IMR-90 (cell line): ENCODE data around the gene GNL2. TPM values are rescaled to one million over a fixed set of nuclear protein-coding genes. Genes with fewer than 3 reads are reported as not detected.

ENCODE experiments used
- ATAC-seq: fragments of 200-7000 bp; cut with Tn5 transposase; 2 replicates; pipeline ENCODE4 v1.9.1; 2020; ENCODE audit warnings: low read depth, mild to moderate bottlenecking, moderate library complexity
- BruUV-seq: library from RNA; stranded (reverse); fragments of 400-500 nt; replicated peaks from 2 replicates; lab custom pipeline; 2021; lab: Mats Ljungman, UMichigan
- CTCF ChIA-PET: fragments of 300-600 bp; formaldehyde crosslinking; extraction: SDS; loops from one replicate; lab custom pipeline; 2021; ENCODE audit warnings: antibody characterized with exemption; lab: Yijun Ruan, JAX
- POLR2A ChIA-PET: fragments of 300-600 bp; sonication (Branson Sonifier 250); formaldehyde crosslinking; loops from one replicate; lab custom pipeline; 2022; ENCODE audit warnings: antibody characterized with exemption; ENCODE audit not compliant: unreplicated experiment; lab: Charles Lee
- DNase-seq: peaks from one replicate; pipeline ENCODE4 v3.0.0; 2013
- H2AFZ ChIP-seq: replicated peaks from 2 replicates; pipeline ENCODE3; 2013; ENCODE audit warnings: low read length, mild to moderate bottlenecking; ENCODE audit not compliant: poor library complexity
- H2AK5ac ChIP-seq: 2 replicates; pipeline ENCODE4 v1.6.1; 2013; ENCODE audit warnings: low read depth, low read length, inconsistent platforms
- H2AK9ac ChIP-seq: replicated peaks from 2 replicates; pipeline ENCODE3; 2013; ENCODE audit warnings: mild to moderate bottlenecking, low read depth, low read length, moderate library complexity; ENCODE audit not compliant: poor library complexity
- H2BK120ac ChIP-seq: 2 replicates; pipeline ENCODE4 v1.6.1; 2013; ENCODE audit warnings: low read depth, low read length, inconsistent platforms
- H2BK15ac ChIP-seq: 3 replicates; pipeline ENCODE4 v1.6.1; 2013; ENCODE audit warnings: low read depth, low read length, inconsistent platforms
- H2BK20ac ChIP-seq: 2 replicates; pipeline ENCODE4 v1.6.1; 2013; ENCODE audit warnings: low read depth, mild to moderate bottlenecking, inconsistent platforms, low read length, moderate library complexity
- H2BK5ac ChIP-seq: 2 replicates; pipeline ENCODE4 v1.6.1; 2013; ENCODE audit warnings: mild to moderate bottlenecking, low read depth, low read length, inconsistent platforms; ENCODE audit not compliant: poor library complexity, severe bottlenecking
- H3K14ac ChIP-seq: replicated peaks from 2 replicates; pipeline ENCODE4 v1.6.1; 2013; ENCODE audit warnings: low read depth, low read length, inconsistent platforms
- H3K18ac ChIP-seq: 2 replicates; pipeline ENCODE4 v1.6.1; 2013; ENCODE audit warnings: low read depth, low read length, control low read depth
- H3K23ac ChIP-seq: 2 replicates; pipeline ENCODE4 v1.6.1; 2013; ENCODE audit warnings: low read depth, low read length, inconsistent platforms
- H3K27ac ChIP-seq: 2 replicates; pipeline ENCODE4 v1.5.1; 2013; ENCODE audit warnings: mild to moderate bottlenecking, control low read depth, low read length; ENCODE audit not compliant: insufficient read depth
- H3K27me3 ChIP-seq: 2 replicates; pipeline ENCODE4 v1.6.1; 2013; ENCODE audit warnings: low read length; ENCODE audit not compliant: control insufficient read depth, insufficient read depth
- H3K36me3 ChIP-seq: 2 replicates; pipeline ENCODE4 v1.6.1; 2013; ENCODE audit warnings: low read length, mixed read lengths; ENCODE audit not compliant: control insufficient read depth, insufficient read depth
- H3K4ac ChIP-seq: 2 replicates; pipeline ENCODE4 v1.6.1; 2013; ENCODE audit warnings: low read depth, low read length, inconsistent platforms
- H3K4me1 ChIP-seq: 2 replicates; pipeline ENCODE4 v1.6.1; 2013; ENCODE audit warnings: low read length, mixed read lengths; ENCODE audit not compliant: control insufficient read depth, insufficient read depth
- H3K4me2 ChIP-seq: 2 replicates; pipeline ENCODE4 v1.6.1; 2013; ENCODE audit warnings: low read depth, mild to moderate bottlenecking, control low read depth, low read length, moderate library complexity
- H3K4me3 ChIP-seq: 2 replicates; pipeline ENCODE4 v1.5.1; 2013; ENCODE audit warnings: low read depth, mild to moderate bottlenecking, control low read depth, low read length, moderate library complexity; ENCODE audit not compliant: insufficient read depth
- H3K56ac ChIP-seq: 2 replicates; pipeline ENCODE4 v1.6.1; 2013; ENCODE audit warnings: low read length, inconsistent platforms; ENCODE audit not compliant: insufficient read depth; ENCODE audit errors: extremely low read depth
- H3K79me1 ChIP-seq, 2 experiments: 2 replicates each; pipeline ENCODE4 v1.6.1; 2013; ENCODE audit warnings: low read length in 2 of 2, inconsistent platforms in 1 of 2, low read depth in 1 of 2
- H3K9ac ChIP-seq: 2 replicates; pipeline ENCODE4 v1.6.1; 2013; ENCODE audit warnings: low read depth, low read length, control low read depth
- H3K9me1 ChIP-seq: 2 replicates; pipeline ENCODE4 v1.6.1; 2013; ENCODE audit warnings: low read length, inconsistent platforms; ENCODE audit not compliant: insufficient read depth
- H3K9me3 ChIP-seq: 2 replicates; pipeline ENCODE4 v1.6.1; 2013; ENCODE audit warnings: low read length; ENCODE audit not compliant: control insufficient read depth, insufficient read depth
- H4K20me1 ChIP-seq: 2 replicates; pipeline ENCODE4 v1.6.1; 2013; ENCODE audit warnings: low read length, inconsistent platforms; ENCODE audit not compliant: insufficient read depth
- H4K5ac ChIP-seq: 2 replicates; pipeline ENCODE4 v1.6.1; 2013; ENCODE audit warnings: mild to moderate bottlenecking, low read depth, low read length, control low read depth
- H4K8ac ChIP-seq, 2 experiments: 2 replicates each; pipeline ENCODE4 v1.6.1; 2013; ENCODE audit warnings: low read depth in 2 of 2, low read length in 2 of 2, control low read depth in 1 of 2, inconsistent platforms in 1 of 2
- H4K91ac ChIP-seq: 2 replicates; pipeline ENCODE4 v1.6.1; 2013; ENCODE audit warnings: low read depth, low read length, inconsistent platforms; ENCODE audit not compliant: insufficient read depth
- BHLHE40 ChIP-seq: fragments of 150-350 bp; IDR thresholded peaks from 2 replicates; pipeline ENCODE4 v1.6.1; 2016; ENCODE audit warnings: mild to moderate bottlenecking, low read depth, low read length
- CEBPB ChIP-seq: IDR thresholded peaks from 2 replicates; pipeline ENCODE4 v1.6.1; 2012; ENCODE audit warnings: low read depth, low read length, improper control_type of control experiment
- CHD1 ChIP-seq: IDR thresholded peaks from 2 replicates; pipeline ENCODE4 v1.6.1; 2012; ENCODE audit warnings: low read depth, low read length, improper control_type of control experiment
- FOS ChIP-seq: fragments of 150-350 bp; IDR thresholded peaks from 2 replicates; pipeline ENCODE4 v1.6.1; 2016; ENCODE audit warnings: low read depth, low read length
- MAFK ChIP-seq: IDR thresholded peaks from 2 replicates; pipeline ENCODE4 v1.6.1; 2012; ENCODE audit warnings: low read depth, low read length, improper control_type of control experiment
- MAZ ChIP-seq: IDR thresholded peaks from 2 replicates; pipeline ENCODE4 v1.6.1; 2012; ENCODE audit warnings: low read depth, mild to moderate bottlenecking, low read length, improper control_type of control experiment, moderate library complexity, borderline replicate concordance
- MXI1 ChIP-seq: IDR thresholded peaks from 2 replicates; pipeline ENCODE4 v1.6.1; 2012; ENCODE audit warnings: low read depth, mild to moderate bottlenecking, low read length, moderate library complexity, borderline replicate concordance
- NFE2L2 ChIP-seq: fragments of 150-350 bp; IDR thresholded peaks from 2 replicates; pipeline ENCODE4 v1.6.1; 2016; ENCODE audit warnings: low read depth, mild to moderate bottlenecking, low read length
- POLR2A ChIP-seq: IDR thresholded peaks from 2 replicates; pipeline ENCODE4 v1.6.1; 2012; ENCODE audit warnings: mild to moderate bottlenecking, low read depth, low read length
- RAD21 ChIP-seq: IDR thresholded peaks from 2 replicates; pipeline ENCODE4 v1.6.1; 2012; ENCODE audit warnings: low read length, improper control_type of control experiment
- RCOR1 ChIP-seq: IDR thresholded peaks from 2 replicates; pipeline ENCODE4 v1.6.1; 2012; ENCODE audit warnings: mild to moderate bottlenecking, low read length, improper control_type of control experiment; ENCODE audit not compliant: insufficient replicate concordance
- RFX5 ChIP-seq: IDR thresholded peaks from 2 replicates; pipeline ENCODE4 v1.8.0; 2012; ENCODE audit warnings: low read depth, mild to moderate bottlenecking, low read length, moderate library complexity
- SMC3 ChIP-seq: fragments of 150-350 bp; IDR thresholded peaks from 2 replicates; pipeline ENCODE4 v1.6.1; 2016; ENCODE audit warnings: low read depth, mild to moderate bottlenecking, antibody characterized with exemption, low read length, moderate library complexity
- WGBS, 2 experiments: methylation state at CpG; one replicate each; pipeline versions ENCODE4 v1.1.5 to v1.1.7; 2013; ENCODE audit warnings: missing lambda C conversion rate in 2 of 2; ENCODE audit not compliant: insufficient read length in 1 of 2; ENCODE audit errors: extremely low coverage in 2 of 2; 5-methylcytosine and 5-hydroxymethylcytosine counted together
- dilution Hi-C: fragments of 300-500 bp; cut with HindIII; formaldehyde crosslinking; loops from one replicate; pipeline ENCODE4 v1.14.3; 2018; ENCODE audit warnings: low sequenced_read_pairs; ENCODE audit not compliant: unreplicated experiment
- in situ Hi-C: fragments of 300-500 bp; cut with MboI; formaldehyde crosslinking; loops from 3 replicates; pipeline ENCODE4 v1.14.3; 2019; ENCODE audit warnings: low sequenced_read_pairs, inconsistent platforms, mixed read lengths
- intact Hi-C: fragments of 100-400 bp; cut with micrococcal nuclease; formaldehyde crosslinking; loops from 2 replicates; pipeline ENCODE4 v1.10.0; 2022
- polyA plus RNA-seq, 3 experiments: library from polyadenylated mRNA; depleted of rRNA; stranded (reverse); fragments of >200 nt; gene quantifications; 2 replicates each; pipeline ENCODE4 v1.2.3, GENCODE V29; 2012; ENCODE audit warnings: low replicate concordance in 1 of 3
- total RNA-seq: library from RNA; depleted of rRNA; stranded (reverse); fragments of >200 nt; gene quantifications from 2 replicates; pipeline ENCODE4 v1.2.3, GENCODE V29; 2012
- TF ChIP-seq, protein P1 (sequence below): conservative IDR thresholded peaks from 2 replicates; pipeline ENCODE4 v1.5.1; 2012; ENCODE audit warnings: mild to moderate bottlenecking, low read depth, low read length, improper control_type of control experiment
- TF ChIP-seq, protein P2 (sequence below): fragments of 150-350 bp; IDR thresholded peaks from 2 replicates; pipeline ENCODE4 v1.6.1; 2016; ENCODE audit warnings: low read depth, mild to moderate bottlenecking, low read length, moderate library complexity, borderline replicate concordance
- TF ChIP-seq, protein P3 (sequence below): fragments of 150-350 bp; IDR thresholded peaks from 2 replicates; pipeline ENCODE4 v1.6.1; 2017; ENCODE audit warnings: mild to moderate bottlenecking, antibody characterized with exemption, low read length, low read depth

GNL2 gene
- total and polyA plus RNA-seq, 2 of the 4 experiments (the other 2 are of a cell fraction): 42.9 to 77.4 TPM

DNA sequence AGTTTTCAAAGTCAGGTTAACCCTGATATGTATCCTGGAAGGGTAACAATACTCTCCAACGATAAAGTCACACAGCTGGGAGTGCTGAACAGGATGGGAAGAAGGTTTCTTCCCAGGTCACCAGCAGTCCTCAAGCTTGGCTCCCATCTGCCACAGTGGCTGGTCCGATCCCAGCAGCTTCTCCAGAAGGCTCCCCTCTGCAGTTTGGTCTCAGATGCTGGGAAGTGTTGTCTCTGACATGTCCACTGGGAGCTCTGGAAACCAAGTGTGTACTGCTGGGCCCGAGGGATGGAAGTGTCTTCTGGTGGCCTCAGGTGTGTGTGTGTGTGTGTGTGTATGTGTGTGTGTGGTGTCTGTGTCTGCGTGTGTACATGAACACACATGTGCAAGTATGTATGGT, 16.4 kb upstream of the GNL2 start:
- H3K9ac ChIP-seq: no peak overlapping the region
- no peaks in the 10 kb centered on the region for H3K79me1 ChIP-seq
- peaks cover 48% of the 10 kb centered on the region for H3K27me3 ChIP-seq
- intact Hi-C loops: no loop called here
- dilution Hi-C loops: no loop called here
- H3K36me3 ChIP-seq: no peaks in the 10 kb centered on the region
- no peak overlapping the region for H2BK120ac ChIP-seq
- no peak overlapping the region for H2BK20ac ChIP-seq
- TF ChIP-seq BHLHE40 (no peak), NFE2L2 (no peak), MXI1 (no peak), RCOR1 (no peak), CHD1 (no peak), SMC3 (no peak), MAFK (no peak), POLR2A (no peak), CEBPB (no peak), RAD21 (no peak), MAZ (no peak), FOS (no peak), RFX5 (no peak)
- TF ChIP-seq, protein P1, sequence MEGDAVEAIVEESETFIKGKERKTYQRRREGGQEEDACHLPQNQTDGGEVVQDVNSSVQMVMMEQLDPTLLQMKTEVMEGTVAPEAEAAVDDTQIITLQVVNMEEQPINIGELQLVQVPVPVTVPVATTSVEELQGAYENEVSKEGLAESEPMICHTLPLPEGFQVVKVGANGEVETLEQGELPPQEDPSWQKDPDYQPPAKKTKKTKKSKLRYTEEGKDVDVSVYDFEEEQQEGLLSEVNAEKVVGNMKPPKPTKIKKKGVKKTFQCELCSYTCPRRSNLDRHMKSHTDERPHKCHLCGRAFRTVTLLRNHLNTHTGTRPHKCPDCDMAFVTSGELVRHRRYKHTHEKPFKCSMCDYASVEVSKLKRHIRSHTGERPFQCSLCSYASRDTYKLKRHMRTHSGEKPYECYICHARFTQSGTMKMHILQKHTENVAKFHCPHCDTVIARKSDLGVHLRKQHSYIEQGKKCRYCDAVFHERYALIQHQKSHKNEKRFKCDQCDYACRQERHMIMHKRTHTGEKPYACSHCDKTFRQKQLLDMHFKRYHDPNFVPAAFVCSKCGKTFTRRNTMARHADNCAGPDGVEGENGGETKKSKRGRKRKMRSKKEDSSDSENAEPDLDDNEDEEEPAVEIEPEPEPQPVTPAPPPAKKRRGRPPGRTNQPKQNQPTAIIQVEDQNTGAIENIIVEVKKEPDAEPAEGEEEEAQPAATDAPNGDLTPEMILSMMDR: no peak
- TF ChIP-seq, protein P2, sequence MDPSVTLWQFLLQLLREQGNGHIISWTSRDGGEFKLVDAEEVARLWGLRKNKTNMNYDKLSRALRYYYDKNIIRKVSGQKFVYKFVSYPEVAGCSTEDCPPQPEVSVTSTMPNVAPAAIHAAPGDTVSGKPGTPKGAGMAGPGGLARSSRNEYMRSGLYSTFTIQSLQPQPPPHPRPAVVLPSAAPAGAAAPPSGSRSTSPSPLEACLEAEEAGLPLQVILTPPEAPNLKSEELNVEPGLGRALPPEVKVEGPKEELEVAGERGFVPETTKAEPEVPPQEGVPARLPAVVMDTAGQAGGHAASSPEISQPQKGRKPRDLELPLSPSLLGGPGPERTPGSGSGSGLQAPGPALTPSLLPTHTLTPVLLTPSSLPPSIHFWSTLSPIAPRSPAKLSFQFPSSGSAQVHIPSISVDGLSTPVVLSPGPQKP: no peak
- TF ChIP-seq, protein P3, sequence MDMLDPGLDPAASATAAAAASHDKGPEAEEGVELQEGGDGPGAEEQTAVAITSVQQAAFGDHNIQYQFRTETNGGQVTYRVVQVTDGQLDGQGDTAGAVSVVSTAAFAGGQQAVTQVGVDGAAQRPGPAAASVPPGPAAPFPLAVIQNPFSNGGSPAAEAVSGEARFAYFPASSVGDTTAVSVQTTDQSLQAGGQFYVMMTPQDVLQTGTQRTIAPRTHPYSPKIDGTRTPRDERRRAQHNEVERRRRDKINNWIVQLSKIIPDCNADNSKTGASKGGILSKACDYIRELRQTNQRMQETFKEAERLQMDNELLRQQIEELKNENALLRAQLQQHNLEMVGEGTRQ: no peak
- no peak overlapping the region for H2BK15ac ChIP-seq
- ATAC-seq: no peak
- no peak overlapping the region for H3K27ac ChIP-seq
- POLR2A ChIA-PET: no interaction called here
- H4K5ac ChIP-seq: no peak overlapping the region
- H3K23ac ChIP-seq: no peak overlapping the region
- H3K4me1 ChIP-seq: no peaks in the 10 kb centered on the region
- no peak overlapping the region for H3K4me2 ChIP-seq
- no peak overlapping the region for H3K56ac ChIP-seq
- no peak overlapping the region for H4K8ac ChIP-seq
- H3K18ac ChIP-seq: no peak overlapping the region
- H3K4ac ChIP-seq: no peak overlapping the region
- no peak overlapping the region for H2AK9ac ChIP-seq
- no peak overlapping the region for H3K4me3 ChIP-seq
- H2AFZ ChIP-seq: no peak overlapping the region
- H4K20me1 ChIP-seq: no peaks in the 10 kb centered on the region
- H3K9me1 ChIP-seq: no peaks in the 10 kb centered on the region
- WGBS, 2 experiments: 80% methylated on average over 1 of the region's 4 CpGs; no CpG with 5 or more reads in 1 of the 2 experiments
- BruUV-seq: no TSS peak
- no peak overlapping the region for H3K14ac ChIP-seq
- no peak for DNase-seq
- H4K91ac ChIP-seq: no peak overlapping the region
- H2BK5ac ChIP-seq: no peak overlapping the region
- in situ Hi-C loops: loop anchor here (25.0 kb wide), 1 partner anchor 1200 kb away; no protein-coding TSS in a partner anchor
- CTCF ChIA-PET: no interaction called here
- no peaks in the 10 kb centered on the region for H3K9me3 ChIP-seq
- no peak overlapping the region for H2AK5ac ChIP-seq
